ENCODE data around the gene SHANK1.

The SHANK1 gene

GRCh38 chr19:50647879-50648615 is 71.6 kb downstream of the SHANK1 start:
- no CpG with 5 or more reads among the region's 10 CpGs for WGBS (ENCODE audit: insufficient coverage, insufficient read length)
- Histone ChIP-seq H3K36me3 (ENCODE audit: control insufficient read depth, insufficient read depth, low read length) (no peaks in the 10 kb centered on the region), H3K27me3 (ENCODE audit: control insufficient read depth, insufficient read depth, low read length) (no peaks in the 10 kb centered on the region), H3K27ac (ENCODE audit: low read length) (no peak overlapping the region), H3K9me3 (ENCODE audit: control insufficient read depth, insufficient read depth, low read length) (peaks cover 25% of the 10 kb centered on the region), H3K4me1 (ENCODE audit: control insufficient read depth, insufficient read depth, low read length) (no peaks in the 10 kb centered on the region), H3K4me3 (ENCODE audit: low read length) (no peak overlapping the region)
- DNase-seq (ENCODE audit: low read depth, low spot score) = no peak

GRCh38 chr19:50646074-50646807 is 73.4 kb downstream of the SHANK1 start:
- Histone ChIP-seq H3K9me3 (ENCODE audit: control insufficient read depth, insufficient read depth, low read length) (peaks cover 26% of the 10 kb centered on the region), H3K27ac (ENCODE audit: low read length) (no peak overlapping the region), H3K4me3 (ENCODE audit: low read length) (no peak overlapping the region), H3K4me1 (ENCODE audit: control insufficient read depth, insufficient read depth, low read length) (no peaks in the 10 kb centered on the region), H3K27me3 (ENCODE audit: control insufficient read depth, insufficient read depth, low read length) (no peaks in the 10 kb centered on the region), H3K36me3 (ENCODE audit: control insufficient read depth, insufficient read depth, low read length) (no peaks in the 10 kb centered on the region)
- DNase-seq (ENCODE audit: low read depth, low spot score) = no peak
- WGBS (ENCODE audit: insufficient coverage, insufficient read length) = no CpG with 5 or more reads among the region's 6 CpGs

GRCh38 chr19:50645107-50645506 is 74.5 kb downstream of the SHANK1 start:
- peaks cover 26% of the 10 kb centered on the region for H3K9me3 ChIP-seq (ENCODE audit: control insufficient read depth, insufficient read depth, low read length)
- DNase-seq (ENCODE audit: low read depth, low spot score) = no peak
- H3K27me3 ChIP-seq (ENCODE audit: control insufficient read depth, insufficient read depth, low read length) = no peaks in the 10 kb centered on the region
- no peak overlapping the region for H3K4me3 ChIP-seq (ENCODE audit: low read length)
- WGBS (ENCODE audit: insufficient coverage, insufficient read length) = no CpG with 5 or more reads among the region's 6 CpGs
- no peak overlapping the region for H3K27ac ChIP-seq (ENCODE audit: low read length)
- no peaks in the 10 kb centered on the region for H3K36me3 ChIP-seq (ENCODE audit: control insufficient read depth, insufficient read depth, low read length)
- H3K4me1 ChIP-seq (ENCODE audit: control insufficient read depth, insufficient read depth, low read length) = no peaks in the 10 kb centered on the region

- peaks cover 22% of the 10 kb centered on the region for H3K9me3 ChIP-seq (ENCODE audit: control insufficient read depth, insufficient read depth, low read length)
- H3K4me1 ChIP-seq (ENCODE audit: control insufficient read depth, insufficient read depth, low read length) = no peaks in the 10 kb centered on the region
- no peaks in the 10 kb centered on the region for H3K27me3 ChIP-seq (ENCODE audit: control insufficient read depth, insufficient read depth, low read length)
- WGBS (ENCODE audit: insufficient coverage, insufficient read length) = 100% methylated on average over 1 of the region's 1 CpG
- H3K27ac ChIP-seq (ENCODE audit: low read length) = no peak overlapping the region
- DNase-seq (ENCODE audit: low read depth, low spot score) = no peak
- H3K4me3 ChIP-seq (ENCODE audit: low read length) = no peak overlapping the region
- no peaks in the 10 kb centered on the region for H3K36me3 ChIP-seq (ENCODE audit: control insufficient read depth, insufficient read depth, low read length)
Observed at GRCh38 chr19:50644315-50644915, 75.2 kb downstream of the SHANK1 start.

GRCh38 chr19:50640368-50640767 is 79.2 kb downstream of the SHANK1 start:
- DNase-seq (ENCODE audit: low read depth, low spot score) = no peak
- Histone ChIP-seq H3K27ac (ENCODE audit: low read length) (no peak overlapping the region), H3K36me3 (ENCODE audit: control insufficient read depth, insufficient read depth, low read length) (no peaks in the 10 kb centered on the region), H3K27me3 (ENCODE audit: control insufficient read depth, insufficient read depth, low read length) (no peaks in the 10 kb centered on the region), H3K4me3 (ENCODE audit: low read length) (no peak overlapping the region), H3K9me3 (ENCODE audit: control insufficient read depth, insufficient read depth, low read length) (peaks cover 27% of the 10 kb centered on the region), H3K4me1 (ENCODE audit: control insufficient read depth, insufficient read depth, low read length) (no peaks in the 10 kb centered on the region)
- WGBS (ENCODE audit: insufficient coverage, insufficient read length) = no CpG with 5 or more reads among the region's 2 CpGs

- Histone ChIP-seq H3K27me3 (ENCODE audit: control insufficient read depth, insufficient read depth, low read length) (no peaks in the 10 kb centered on the region), H3K4me1 (ENCODE audit: control insufficient read depth, insufficient read depth, low read length) (no peaks in the 10 kb centered on the region), H3K27ac (ENCODE audit: low read length) (no peak within 1 kb of the TSS), H3K36me3 (ENCODE audit: control insufficient read depth, insufficient read depth, low read length) (no peaks in the 10 kb centered on the region), H3K9me3 (ENCODE audit: control insufficient read depth, insufficient read depth, low read length) (peaks cover 27% of the 10 kb centered on the region), H3K4me3 (ENCODE audit: low read length) (no peak within 1 kb of the TSS)
- no peak for DNase-seq (ENCODE audit: low read depth, low spot score)
- WGBS (ENCODE audit: insufficient coverage, insufficient read length) = no CpG with 5 or more reads among the region's 76 CpGs
Observed at GRCh38 chr19:50639121-50640112, 80.2 kb downstream of the SHANK1 start, which contains the start of gene SYT3. TSS of gene SYT3 (minus strand) at chr19:50639881. CDS start at chr19:50637411, 2,470 bp downstream.

- Histone ChIP-seq H3K27me3 (ENCODE audit: control insufficient read depth, insufficient read depth, low read length) (no peaks in the 10 kb centered on the region), H3K27ac (ENCODE audit: low read length) (no peak overlapping the region), H3K9me3 (ENCODE audit: control insufficient read depth, insufficient read depth, low read length) (peaks cover 26% of the 10 kb centered on the region), H3K36me3 (ENCODE audit: control insufficient read depth, insufficient read depth, low read length) (no peaks in the 10 kb centered on the region), H3K4me3 (ENCODE audit: low read length) (no peak overlapping the region), H3K4me1 (ENCODE audit: control insufficient read depth, insufficient read depth, low read length) (no peaks in the 10 kb centered on the region)
- no peak for DNase-seq (ENCODE audit: low read depth, low spot score)
- 100% methylated on average over 3 of the region's 10 CpGs for WGBS (ENCODE audit: insufficient coverage, insufficient read length)
Observed at GRCh38 chr19:50638600-50638999, 81.0 kb downstream of the SHANK1 start.

GRCh38 chr19:50636317-50637085 is 83.1 kb downstream of the SHANK1 start:
- WGBS (ENCODE audit: insufficient coverage, insufficient read length) = no CpG with 5 or more reads among the region's 5 CpGs
- no peak for DNase-seq (ENCODE audit: low read depth, low spot score)
- no peaks in the 10 kb centered on the region for H3K36me3 ChIP-seq (ENCODE audit: control insufficient read depth, insufficient read depth, low read length)
- no peak overlapping the region for H3K27ac ChIP-seq (ENCODE audit: low read length)
- no peaks in the 10 kb centered on the region for H3K4me1 ChIP-seq (ENCODE audit: control insufficient read depth, insufficient read depth, low read length)
- H3K9me3 ChIP-seq (ENCODE audit: control insufficient read depth, insufficient read depth, low read length) = peaks cover 24% of the 10 kb centered on the region
- H3K27me3 ChIP-seq (ENCODE audit: control insufficient read depth, insufficient read depth, low read length) = no peaks in the 10 kb centered on the region
- H3K4me3 ChIP-seq (ENCODE audit: low read length) = no peak overlapping the region

- no peak for DNase-seq (ENCODE audit: low read depth, low spot score)
- H3K4me1 ChIP-seq (ENCODE audit: control insufficient read depth, insufficient read depth, low read length) = no peaks in the 10 kb centered on the region
- no peak overlapping the region for H3K4me3 ChIP-seq (ENCODE audit: low read length)
- no CpG with 5 or more reads among the region's 2 CpGs for WGBS (ENCODE audit: insufficient coverage, insufficient read length)
- H3K27ac ChIP-seq (ENCODE audit: low read length) = no peak overlapping the region
- no peaks in the 10 kb centered on the region for H3K36me3 ChIP-seq (ENCODE audit: control insufficient read depth, insufficient read depth, low read length)
- peaks cover 28% of the 10 kb centered on the region for H3K9me3 ChIP-seq (ENCODE audit: control insufficient read depth, insufficient read depth, low read length)
- H3K27me3 ChIP-seq (ENCODE audit: control insufficient read depth, insufficient read depth, low read length) = no peaks in the 10 kb centered on the region
Observed at GRCh38 chr19:50633973-50634372, 85.6 kb downstream of the SHANK1 start.

Measured in iPS DF 6.9 (cell line).